Ascending aorta (tissue), 2 donors: Measurements from ENCODE around the gene EPC1. TPM values are rescaled to one million over a fixed set of nuclear protein-coding genes. Genes with fewer than 3 reads are reported as not detected.

ENCODE experiments used
- DNase-seq, 2 donors: peaks; one replicate each; pipeline ENCODE4 v3.0.0-alpha.2; 2019; ENCODE audit warnings: low spot score in 2 of 2
- H3K27ac ChIP-seq, 2 donors: fragments of 200-600 bp; sonication (generic); one replicate each; pipeline ENCODE4 v1.5.1; 2016 to 2017; ENCODE audit warnings: mild to moderate bottlenecking in 1 of 2
- H3K27me3 ChIP-seq: fragments of 200-600 bp; sonication (generic); one replicate; pipeline ENCODE4 v1.5.1; 2017
- H3K36me3 ChIP-seq, 2 donors: fragments of 200-600 bp; sonication (generic); one replicate each; pipeline ENCODE4 v1.5.1; 2016
- H3K4me1 ChIP-seq, 2 donors: fragments of 200-600 bp; sonication (generic); one replicate each; pipeline ENCODE4 v1.5.1; 2016 to 2017; ENCODE audit warnings: mild to moderate bottlenecking in 1 of 2
- H3K4me3 ChIP-seq, 2 donors: fragments of 200-600 bp; sonication (generic); one replicate each; pipeline ENCODE4 v1.5.1; 2016 to 2017; ENCODE audit warnings: mild to moderate bottlenecking in 1 of 2
- H3K9me3 ChIP-seq, 2 donors: fragments of 200-600 bp; sonication (generic); one replicate each; pipeline ENCODE4 v1.5.1; 2016
- CTCF ChIP-seq, 3 experiments: fragments of 200-600 bp in 2 of 3; fragments of 450-650 bp in 1 of 3; sonication (generic) in 2 of 3; IDR thresholded peaks; one replicate each; pipeline ENCODE4 v1.5.1; 2016 to 2019; ENCODE audit warnings: antibody characterized with exemption in 3 of 3, mild to moderate bottlenecking in 1 of 3, moderate library complexity in 1 of 3
- intact Hi-C: fragments of 100-400 bp; cut with DNase I; formaldehyde crosslinking; loops from one replicate; pipeline ENCODE4 v1.15.1; 2023
- total RNA-seq: library from RNA; depleted of rRNA; stranded (reverse); fragments of >200 nt; gene quantifications from one replicate; pipeline ENCODE4 v1.1.0, GENCODE V29; 2016

The EPC1 gene
- total RNA-seq, 1 donor from 2014 or later, result 31.4 TPM

GRCh38 chr10:32323051-32323450 is 23.9 kb downstream of the EPC1 start:
- intact Hi-C loops, result no loop called here
- no peak overlapping the region for H3K4me3 ChIP-seq
- H3K27ac ChIP-seq, result no peak overlapping the region
- TF ChIP-seq CTCF (IDR thresholded peaks at IDR 0.05), result no peak
- no peaks in the 10 kb centered on the region for H3K9me3 ChIP-seq
- H3K27me3 ChIP-seq, result no peaks in the 10 kb centered on the region
- H3K4me1 ChIP-seq, result peaks cover 0 to 35% of the 10 kb centered on the region in 2 donors
- H3K36me3 ChIP-seq, result no peaks in the 10 kb centered on the region
- no peak for DNase-seq

- Histone ChIP-seq H3K27ac (no peak overlapping the region), H3K36me3 (no peaks in the 10 kb centered on the region), H3K4me1 (peaks cover 0 to 38% of the 10 kb centered on the region in 2 donors), H3K9me3 (no peaks in the 10 kb centered on the region), H3K27me3 (no peaks in the 10 kb centered on the region), H3K4me3 (no peak overlapping the region)
- no peak for TF ChIP-seq CTCF (IDR thresholded peaks at IDR 0.05)
- DNase-seq, result no peak
- intact Hi-C loops, result no loop called here
Observed at GRCh38 chr10:32321016-32321631, 25.8 kb downstream of the EPC1 start.

- Histone ChIP-seq H3K27me3 (no peaks in the 10 kb centered on the region), H3K9me3 (no peaks in the 10 kb centered on the region), H3K4me1 (peaks cover 0 to 37% of the 10 kb centered on the region in 2 donors), H3K27ac (peak overlapping the region in 1 of 2 donors; percentile 19), H3K36me3 (no peaks in the 10 kb centered on the region), H3K4me3 (no peak overlapping the region)
- DNase-seq, result peak in 1 of 2 donors; percentile 8
- intact Hi-C loops, result no loop called here
- TF ChIP-seq CTCF (IDR thresholded peaks at IDR 0.05), result no peak
Observed at GRCh38 chr10:32318476-32318896, 28.5 kb downstream of the EPC1 start.

- no peak for DNase-seq
- TF ChIP-seq CTCF (IDR thresholded peaks at IDR 0.05), result no peak
- Histone ChIP-seq H3K27ac (peak overlapping the region in 1 of 2 donors; percentile 19), H3K4me3 (no peak overlapping the region), H3K9me3 (no peaks in the 10 kb centered on the region), H3K4me1 (peaks cover 0 to 42% of the 10 kb centered on the region in 2 donors), H3K36me3 (no peaks in the 10 kb centered on the region), H3K27me3 (no peaks in the 10 kb centered on the region)
- intact Hi-C loops, result no loop called here
Observed at GRCh38 chr10:32317795-32318357, 29.1 kb downstream of the EPC1 start.

- no peak overlapping the region for H3K27ac ChIP-seq
- TF ChIP-seq CTCF (IDR thresholded peaks at IDR 0.05), result no peak
- H3K9me3 ChIP-seq, result no peaks in the 10 kb centered on the region
- peaks cover 0 to 37% of the 10 kb centered on the region in 2 donors for H3K4me1 ChIP-seq
- intact Hi-C loops, result no loop called here
- no peak for DNase-seq
- H3K36me3 ChIP-seq, result no peaks in the 10 kb centered on the region
- no peaks in the 10 kb centered on the region for H3K27me3 ChIP-seq
- no peak overlapping the region for H3K4me3 ChIP-seq
Observed at GRCh38 chr10:32315424-32315823, 31.5 kb downstream of the EPC1 start.
